ENCODE data around the gene KCNMA1.

KCNMA1 gene

GRCh38 chr10:77118603-77119282, 518.9 kb downstream of the KCNMA1 start:
- DNase-seq = no peak

- DNase-seq = no peak
These were observed 520.1 kb downstream of the KCNMA1 start for GRCh38 chr10:77117501-77117900.

DNA sequence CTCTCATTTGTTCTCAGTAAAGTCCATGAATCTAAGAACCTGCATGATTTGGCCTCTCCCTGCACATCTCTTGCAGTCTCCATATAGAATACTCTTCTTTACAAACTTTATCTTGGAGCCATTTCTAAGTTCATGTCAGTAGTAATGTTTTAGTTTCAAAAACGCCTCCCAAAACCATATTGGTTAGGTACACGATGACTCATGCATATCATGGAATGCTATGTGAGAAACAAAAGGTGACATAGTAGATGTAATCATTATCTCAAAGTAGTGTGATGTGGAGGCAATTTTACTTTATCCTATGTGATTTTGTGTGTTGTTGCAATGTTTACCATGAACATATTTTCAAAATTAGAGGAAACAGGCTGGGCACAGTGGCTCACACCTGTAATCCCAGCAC, 520.7 kb downstream of the KCNMA1 start:
- no peak for DNase-seq

GRCh38 chr10:77114181-77114821, 523.3 kb downstream of the KCNMA1 start:
- DNase-seq = no peak

DNA sequence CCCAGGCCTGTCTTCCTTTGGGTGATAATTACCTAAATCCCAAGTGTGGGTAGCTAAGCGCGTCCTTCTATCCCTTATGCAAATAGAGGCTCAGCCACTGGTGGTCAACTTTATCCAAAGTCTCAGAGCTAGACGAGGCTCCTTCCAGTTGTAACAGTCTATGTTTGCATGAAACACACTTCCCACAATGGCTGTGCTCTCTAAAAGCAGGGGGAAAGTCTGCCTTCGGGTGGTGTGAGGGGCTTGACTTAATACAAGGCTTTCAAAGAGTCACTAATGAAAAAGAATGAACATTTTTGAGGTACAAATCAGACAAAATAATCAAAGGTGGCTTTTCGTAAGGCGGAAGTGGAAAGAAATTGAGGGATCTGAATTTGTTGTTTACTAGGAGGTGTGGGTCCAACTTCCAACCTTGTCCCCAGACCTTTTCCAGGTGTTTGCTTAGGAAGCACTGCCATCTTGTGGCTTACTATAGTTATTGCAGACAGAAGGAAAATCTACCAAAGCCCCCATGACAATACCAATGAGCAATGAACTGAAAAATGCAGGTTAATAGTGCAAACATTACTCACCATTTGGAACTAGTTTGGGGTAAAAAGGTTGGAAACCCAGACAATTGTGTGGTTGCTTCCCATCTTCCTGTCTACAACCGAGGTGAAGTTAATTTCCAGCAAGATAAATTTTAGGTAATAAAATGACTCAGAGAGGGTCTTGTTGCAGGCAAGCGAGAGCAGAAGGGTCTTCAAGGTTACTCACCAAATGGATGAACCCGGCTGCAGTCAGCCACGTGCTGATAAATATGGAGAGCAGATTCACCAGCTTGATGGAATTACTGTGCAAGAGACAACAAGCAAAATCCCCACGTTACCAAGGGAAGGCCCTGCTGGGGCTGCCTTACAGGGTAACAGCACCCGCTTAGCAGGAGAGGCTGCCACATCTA, 525.7 kb downstream of the KCNMA1 start:
- no peak for DNase-seq

- no peak for DNase-seq
These were observed 526.9 kb downstream of the KCNMA1 start for GRCh38 chr10:77110757-77111156.

DNA sequence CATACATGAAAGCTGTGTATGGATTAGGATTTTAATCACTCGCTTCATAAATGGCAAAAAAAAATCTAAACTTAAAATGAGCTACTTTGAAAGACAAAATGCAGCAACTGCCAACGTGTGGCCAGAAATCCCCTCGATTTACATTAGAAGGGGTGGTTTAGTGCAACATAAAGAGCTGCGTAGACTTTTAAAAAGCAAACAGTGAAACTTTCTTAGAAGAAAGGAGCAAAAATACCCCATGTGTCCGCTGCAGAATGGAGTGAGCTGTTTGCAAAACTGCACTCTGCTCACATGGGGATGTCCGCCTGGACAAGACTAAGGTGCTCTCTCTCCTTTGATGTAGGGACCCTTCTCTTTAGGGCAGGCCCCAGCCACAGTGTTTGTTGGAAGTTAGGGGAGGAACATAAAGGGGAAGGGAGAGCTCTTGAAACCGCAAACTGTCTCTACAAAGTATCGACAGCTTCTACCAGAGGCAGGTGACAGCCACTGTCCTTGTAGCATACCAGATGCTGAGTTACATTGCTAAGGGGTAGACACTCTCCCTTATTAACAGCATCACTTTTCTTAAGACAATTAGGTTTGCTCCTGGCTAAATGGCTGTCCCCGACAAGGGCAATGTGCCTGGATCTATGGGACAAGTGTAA, 528.1 kb downstream of the KCNMA1 start:
- no peak for DNase-seq

GRCh38 chr10:77106676-77107075, 530.9 kb downstream of the KCNMA1 start:
- DNase-seq = no peak

- DNase-seq = no peak
These were observed 531.8 kb downstream of the KCNMA1 start for GRCh38 chr10:77105761-77106221.

- no peak for DNase-seq
These were observed 533.1 kb downstream of the KCNMA1 start for GRCh38 chr10:77104459-77104980.

DNA sequence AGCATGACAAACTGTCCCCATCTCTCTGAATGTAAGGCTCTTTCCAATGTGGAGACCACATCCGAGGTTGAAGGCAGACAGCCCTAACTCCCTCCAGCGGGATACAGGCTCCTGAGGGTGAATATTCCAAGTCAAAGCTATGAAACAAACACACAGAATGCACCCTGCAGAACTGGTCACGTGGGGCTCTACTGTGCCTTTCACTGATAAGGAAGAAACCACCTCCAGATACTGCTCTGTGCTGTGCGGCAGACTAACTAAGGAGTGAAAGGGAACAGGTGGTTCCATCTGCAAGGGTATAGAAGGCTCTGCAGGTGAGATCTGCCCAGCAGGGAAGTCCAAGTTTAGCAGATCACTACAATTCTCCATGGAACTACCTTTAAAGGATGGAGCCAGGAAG, 534.4 kb downstream of the KCNMA1 start:
- DNase-seq = no peak

GRCh38 chr10:77101341-77101740, 536.3 kb downstream of the KCNMA1 start:
- DNase-seq = no peak

DNA sequence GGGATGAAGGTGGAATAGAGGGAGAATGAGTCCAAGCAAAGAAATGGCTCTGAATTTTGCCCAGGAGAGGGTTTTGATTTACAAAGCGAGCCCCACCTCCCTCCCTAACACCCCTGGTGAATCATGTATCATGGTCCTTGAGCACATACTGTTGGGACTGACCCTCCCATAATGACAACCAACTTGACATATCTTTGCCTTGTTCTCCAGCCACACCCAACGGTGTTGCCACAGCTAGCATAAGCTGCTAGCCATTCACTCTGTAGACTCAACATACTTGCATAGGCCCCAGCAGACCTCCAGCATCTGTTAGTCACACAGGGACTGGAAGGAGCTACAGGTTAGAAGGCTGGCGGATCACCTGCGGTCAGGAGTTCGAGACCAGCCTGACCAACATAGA, 538.5 kb downstream of the KCNMA1 start:
- DNase-seq = no peak

DNA sequence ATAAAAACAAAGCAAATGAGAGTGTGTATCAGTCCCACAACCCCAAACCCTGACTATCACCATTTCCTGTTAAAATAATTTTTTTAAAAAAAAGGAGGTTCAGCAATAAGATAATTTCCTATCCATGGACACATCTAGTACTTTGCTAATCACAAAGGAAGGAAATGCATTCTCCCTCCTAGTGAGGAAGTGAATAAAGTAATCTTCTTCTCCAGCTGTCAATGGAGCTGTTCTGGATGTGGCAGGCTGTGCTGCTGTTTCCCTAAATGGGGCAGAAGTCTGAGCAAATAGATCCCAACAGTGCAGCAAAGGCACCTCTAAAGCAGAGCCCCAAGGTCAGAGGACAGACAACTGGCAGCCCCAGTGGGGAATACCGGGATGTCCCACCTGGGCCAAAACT, 540.0 kb downstream of the KCNMA1 start:
- DNase-seq = no peak

GRCh38 chr10:77093126-77093525, 544.5 kb downstream of the KCNMA1 start:
- DNase-seq = no peak

DNA sequence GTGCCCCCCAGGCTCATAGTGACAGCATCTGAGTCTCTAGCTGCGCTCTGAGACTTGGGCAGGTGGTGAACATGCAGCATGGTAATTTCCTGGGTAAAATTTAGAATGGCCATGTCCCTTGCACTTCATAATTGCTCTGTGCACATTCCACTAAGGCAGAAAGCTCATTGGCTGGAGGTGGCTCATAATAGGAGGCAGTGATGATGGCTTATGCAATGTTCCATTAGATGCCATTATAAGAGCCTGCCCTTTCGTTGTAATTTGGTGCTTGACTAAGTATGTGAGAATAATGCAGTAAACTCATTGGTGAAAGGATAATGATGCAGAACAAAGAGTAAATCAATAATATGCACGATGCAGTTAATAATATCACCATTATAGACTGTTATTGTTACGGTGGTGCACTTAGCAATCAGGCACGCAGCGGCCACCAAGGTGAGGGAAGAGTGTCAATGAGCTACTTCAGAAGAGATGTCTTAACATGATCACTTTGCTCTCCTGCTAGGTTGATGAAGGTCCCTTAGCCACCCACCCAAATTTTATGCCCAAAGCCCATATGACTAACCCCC, 545.9 kb downstream of the KCNMA1 start:
- DNase-seq = no peak

DNA sequence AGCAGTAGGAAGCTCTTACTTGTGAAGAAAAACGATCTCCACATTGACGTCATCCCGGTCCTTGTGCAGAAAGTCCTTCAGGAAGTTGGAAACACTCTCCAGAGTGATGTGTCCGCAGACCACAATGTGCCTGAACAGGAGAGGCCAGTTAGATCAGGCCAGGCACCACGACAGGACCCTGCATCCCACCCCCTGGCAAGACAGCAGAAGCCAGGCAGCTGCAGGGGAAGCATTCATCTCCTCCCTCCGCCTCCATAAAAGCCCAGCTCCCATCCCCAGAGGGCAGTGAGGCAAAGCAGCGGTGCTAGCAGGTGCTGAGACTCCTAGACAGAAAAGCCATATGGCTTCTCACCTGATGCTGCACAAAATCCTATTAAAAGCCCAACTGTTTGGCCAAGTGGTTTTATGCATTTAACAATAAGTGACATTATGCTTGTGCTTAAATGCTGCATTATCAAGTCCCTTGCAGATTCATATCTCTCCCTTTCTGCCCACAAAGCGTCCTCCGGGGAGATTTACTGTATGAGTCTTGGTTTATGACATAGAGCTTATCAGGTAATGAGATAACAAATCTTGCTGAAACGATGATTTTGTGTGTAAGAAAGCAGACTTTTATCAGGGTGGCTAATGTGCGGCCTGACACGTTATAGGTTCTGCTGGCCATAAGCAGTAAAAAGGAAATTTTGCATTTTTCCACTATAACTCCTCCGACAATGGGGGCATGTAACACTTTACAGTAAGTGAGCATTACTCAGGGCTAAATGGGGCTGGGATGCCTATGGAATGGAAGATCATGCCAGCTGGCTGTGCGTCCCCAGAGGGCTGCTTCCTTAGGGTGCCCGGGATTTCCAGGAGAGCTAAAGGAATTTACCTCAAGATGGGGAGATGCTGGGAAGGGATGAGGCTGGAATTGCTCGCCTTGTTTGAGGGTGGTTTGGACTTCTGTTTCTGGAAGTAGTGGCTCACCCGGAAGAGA, 546.9 kb downstream of the KCNMA1 start:
- no peak for DNase-seq

DNA sequence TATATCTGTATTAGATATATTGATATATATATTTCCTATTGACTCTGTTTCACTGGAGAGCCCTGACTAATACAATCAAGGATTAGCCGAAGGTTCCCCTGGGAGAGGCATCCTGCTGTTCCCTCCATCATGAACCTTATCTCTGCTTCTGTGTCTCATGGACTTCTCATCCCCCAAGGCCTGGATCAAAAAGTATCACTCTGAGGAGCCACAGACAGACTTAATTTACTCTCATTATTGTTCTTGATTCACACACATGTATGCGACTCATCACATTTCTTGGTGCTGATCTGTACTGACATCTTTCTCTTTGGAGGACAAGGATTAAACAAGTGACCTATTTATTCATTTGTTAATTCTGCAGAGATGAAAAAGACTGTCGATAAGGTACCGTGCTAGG, 550.2 kb downstream of the KCNMA1 start:
- DNase-seq = no peak

- no peak for DNase-seq
These were observed 551.5 kb downstream of the KCNMA1 start for GRCh38 chr10:77086081-77086480.

DNA sequence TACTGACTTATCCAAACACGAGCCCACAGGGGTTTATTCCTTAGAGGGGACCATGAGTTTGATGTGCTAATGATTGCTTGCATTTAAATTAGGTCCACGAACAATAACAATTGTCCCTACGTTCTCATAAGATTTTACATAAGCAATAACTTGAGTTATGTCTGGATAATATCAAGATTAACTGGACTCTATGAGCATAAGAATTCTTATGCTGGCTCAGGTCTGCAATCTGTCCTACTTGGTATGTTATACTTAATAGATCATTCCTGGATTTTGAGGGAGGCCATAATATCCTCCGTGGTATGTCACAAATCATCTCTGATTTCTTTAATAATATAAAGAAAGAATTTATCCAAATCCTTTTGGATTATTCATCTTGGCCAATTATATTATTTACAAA, 552.3 kb downstream of the KCNMA1 start:
- DNase-seq = no peak

DNA sequence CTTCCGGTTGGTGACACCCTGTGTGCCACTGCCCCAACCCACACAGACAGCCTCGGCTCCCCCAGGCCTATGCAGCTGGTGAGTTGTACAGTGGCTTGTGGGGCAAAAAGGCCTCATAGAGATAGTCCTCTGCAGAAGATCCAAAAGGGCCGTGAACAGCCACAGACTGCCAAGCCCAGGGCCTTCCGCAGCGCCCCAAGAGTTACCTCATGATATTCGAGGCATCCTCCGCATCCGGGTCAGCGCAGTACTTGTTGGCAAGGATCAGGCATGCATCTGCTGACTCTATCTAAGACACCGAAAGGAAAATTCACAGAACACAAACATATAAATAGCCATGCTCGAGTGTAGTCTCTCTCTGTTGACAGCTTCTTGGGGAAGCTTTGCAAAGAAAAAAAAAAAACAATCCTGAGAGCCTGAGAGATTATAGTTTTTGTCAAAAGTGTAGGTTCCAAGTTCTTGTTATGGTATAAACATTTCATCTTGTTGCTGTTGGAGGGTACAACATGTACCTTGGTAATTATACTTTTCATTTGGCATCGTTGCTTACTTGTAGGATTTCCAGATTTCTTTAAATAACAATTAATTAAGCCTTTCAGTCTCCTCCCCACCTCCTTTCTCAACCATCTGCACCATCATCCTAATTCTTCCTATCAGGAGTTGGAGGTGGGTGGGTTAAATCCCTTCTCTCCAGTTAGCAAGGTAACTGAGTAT, 553.0 kb downstream of the KCNMA1 start:
- DNase-seq = no peak

Data from stimulated activated naive CD4-positive, alpha-beta T cell treated with Interleukin-2 at 50 U/mL for 16 hours (primary cell).